GM18498 (cell line): ENCODE data around the gene CCDC141.
"Not testable (repeated sequence)": the region's sequence is repeated elsewhere in the genome, so short reads cannot be mapped to it uniquely, and the experiment has no call there.

ENCODE experiments used
- ATAC-seq: cut with Tn5 transposase; IDR thresholded peaks from one replicate; pipeline ENCODE4 v1.9.1; 2021; ENCODE audit warnings: mild to moderate bottlenecking, moderate library complexity; ENCODE audit not compliant: unreplicated experiment

The CCDC141 gene, protein sequence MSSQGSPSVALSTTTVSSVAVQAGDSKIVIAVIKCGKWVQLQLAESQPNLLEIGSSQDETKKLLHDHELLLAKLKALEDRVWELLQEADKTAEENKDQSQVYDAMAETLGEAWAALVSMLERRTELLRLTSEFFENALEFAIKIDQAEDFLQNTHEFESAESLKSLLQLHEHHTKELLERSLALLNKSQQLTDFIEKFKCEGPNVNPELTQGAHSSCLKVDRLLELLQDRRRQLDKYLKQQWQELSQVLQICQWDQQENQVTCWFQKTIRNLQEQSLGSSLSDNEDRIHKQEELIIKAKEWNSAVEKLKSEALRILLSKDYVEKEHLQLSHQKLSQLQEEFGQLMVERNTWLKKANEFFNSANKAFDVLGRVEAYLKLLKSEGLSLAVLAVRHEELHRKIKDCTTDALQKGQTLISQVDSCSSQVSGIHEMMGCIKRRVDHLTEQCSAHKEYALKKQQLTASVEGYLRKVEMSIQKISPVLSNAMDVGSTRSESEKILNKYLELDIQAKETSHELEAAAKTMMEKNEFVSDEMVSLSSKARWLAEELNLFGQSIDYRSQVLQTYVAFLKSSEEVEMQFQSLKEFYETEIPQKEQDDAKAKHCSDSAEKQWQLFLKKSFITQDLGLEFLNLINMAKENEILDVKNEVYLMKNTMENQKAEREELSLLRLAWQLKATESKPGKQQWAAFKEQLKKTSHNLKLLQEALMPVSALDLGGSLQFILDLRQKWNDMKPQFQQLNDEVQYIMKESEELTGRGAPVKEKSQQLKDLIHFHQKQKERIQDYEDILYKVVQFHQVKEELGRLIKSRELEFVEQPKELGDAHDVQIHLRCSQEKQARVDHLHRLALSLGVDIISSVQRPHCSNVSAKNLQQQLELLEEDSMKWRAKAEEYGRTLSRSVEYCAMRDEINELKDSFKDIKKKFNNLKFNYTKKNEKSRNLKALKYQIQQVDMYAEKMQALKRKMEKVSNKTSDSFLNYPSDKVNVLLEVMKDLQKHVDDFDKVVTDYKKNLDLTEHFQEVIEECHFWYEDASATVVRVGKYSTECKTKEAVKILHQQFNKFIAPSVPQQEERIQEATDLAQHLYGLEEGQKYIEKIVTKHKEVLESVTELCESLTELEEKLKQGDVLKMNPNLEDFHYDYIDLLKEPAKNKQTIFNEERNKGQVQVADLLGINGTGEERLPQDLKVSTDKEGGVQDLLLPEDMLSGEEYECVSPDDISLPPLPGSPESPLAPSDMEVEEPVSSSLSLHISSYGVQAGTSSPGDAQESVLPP (N-terminal part only)

DNA sequence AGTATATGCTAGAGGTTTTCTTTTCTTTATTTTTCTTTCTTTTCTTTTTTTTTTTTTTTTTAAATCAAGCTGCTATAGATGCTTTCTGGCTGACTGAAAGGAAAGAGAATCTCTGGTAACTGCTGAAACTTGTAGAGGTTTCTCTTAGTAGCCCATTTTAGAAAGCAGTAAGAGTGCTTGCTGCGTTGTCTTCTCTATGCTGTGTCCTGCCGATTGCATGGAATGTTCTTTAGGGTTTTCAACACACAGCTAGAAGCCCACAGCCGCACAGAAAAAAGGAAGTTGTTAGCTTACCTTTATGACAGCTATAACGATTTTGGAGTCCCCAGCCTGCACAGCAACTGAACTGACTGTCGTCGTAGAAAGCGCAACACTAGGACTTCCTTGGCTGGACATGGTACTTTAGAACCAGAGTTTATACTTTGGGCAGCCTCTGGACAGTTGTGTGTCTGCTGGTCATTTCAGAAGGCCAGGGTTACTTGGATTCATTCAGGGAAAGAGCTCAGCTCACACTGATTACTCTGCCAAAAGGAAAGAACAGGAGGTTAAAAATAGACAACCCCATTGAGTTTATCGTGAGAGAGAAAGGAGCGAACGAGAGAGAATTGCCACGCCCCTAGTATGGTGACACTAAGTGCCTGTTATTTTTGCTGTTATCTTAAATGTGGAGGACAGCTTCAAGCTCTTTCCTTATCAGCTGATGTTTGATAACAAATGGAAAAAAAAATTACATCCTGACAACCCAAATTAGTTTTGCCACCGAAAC, at the start of gene CCDC141:
TSS of gene CCDC141 (minus strand) at position 592 of the 766 bp plus-strand sequence. CDS start at position 396, 196 bp downstream.
- ATAC-seq = peak; percentile 76

GRCh38 chr2:179098080-179098689, 48.2 kb upstream of the CCDC141 start:
- no peak for ATAC-seq

DNA sequence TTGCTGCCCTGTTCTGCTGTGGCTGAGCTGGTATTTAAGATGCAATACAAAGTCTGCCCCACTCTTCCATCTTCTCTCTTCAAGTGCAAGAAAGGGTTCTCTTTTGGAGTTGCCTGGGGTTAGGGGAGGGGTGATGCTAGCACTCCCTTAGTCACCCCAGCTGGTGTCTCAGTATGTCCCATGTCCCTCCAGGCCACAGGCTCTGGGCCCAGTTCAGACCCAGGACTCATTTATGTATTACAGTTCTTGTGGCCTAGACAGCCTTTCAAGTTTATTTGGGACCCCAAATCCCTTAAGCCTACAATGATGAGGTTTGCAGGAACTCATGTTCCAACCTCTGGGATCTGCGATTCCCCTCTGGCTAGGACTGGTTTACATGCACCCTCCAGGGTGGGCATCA, 47.2 kb upstream of the CCDC141 start:
- ATAC-seq = no peak

DNA sequence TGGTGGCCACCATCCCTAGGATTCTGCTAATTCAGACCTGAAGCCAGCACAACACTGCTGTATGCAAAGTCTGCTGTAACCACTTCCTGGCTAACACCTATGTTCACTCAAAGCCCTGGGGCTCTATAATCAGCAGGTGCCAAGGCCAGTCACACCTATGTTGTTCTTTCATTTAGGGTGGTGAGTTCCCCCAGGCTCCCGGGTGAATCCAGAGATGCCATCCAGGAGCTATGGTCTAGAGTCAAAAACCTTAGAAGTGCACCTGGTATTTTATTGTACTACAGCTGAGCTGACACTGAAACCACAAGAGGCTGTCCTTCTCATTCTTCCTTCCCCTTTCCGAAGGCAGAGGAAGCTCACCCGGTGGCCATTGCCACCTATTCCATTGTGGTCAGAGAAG, 46.2 kb upstream of the CCDC141 start:
- peak; percentile 100 for ATAC-seq

- not testable (repeated sequence) for ATAC-seq
Observed at GRCh38 chr2:179092912-179093311, 43.0 kb upstream of the CCDC141 start.

- ATAC-seq = no peak
Observed at GRCh38 chr2:179082697-179083096, 32.8 kb upstream of the CCDC141 start.

GRCh38 chr2:179081954-179082353, 32.0 kb upstream of the CCDC141 start:
- ATAC-seq = no peak

- ATAC-seq = no peak
Observed at GRCh38 chr2:179072527-179072926, 22.6 kb upstream of the CCDC141 start.

DNA sequence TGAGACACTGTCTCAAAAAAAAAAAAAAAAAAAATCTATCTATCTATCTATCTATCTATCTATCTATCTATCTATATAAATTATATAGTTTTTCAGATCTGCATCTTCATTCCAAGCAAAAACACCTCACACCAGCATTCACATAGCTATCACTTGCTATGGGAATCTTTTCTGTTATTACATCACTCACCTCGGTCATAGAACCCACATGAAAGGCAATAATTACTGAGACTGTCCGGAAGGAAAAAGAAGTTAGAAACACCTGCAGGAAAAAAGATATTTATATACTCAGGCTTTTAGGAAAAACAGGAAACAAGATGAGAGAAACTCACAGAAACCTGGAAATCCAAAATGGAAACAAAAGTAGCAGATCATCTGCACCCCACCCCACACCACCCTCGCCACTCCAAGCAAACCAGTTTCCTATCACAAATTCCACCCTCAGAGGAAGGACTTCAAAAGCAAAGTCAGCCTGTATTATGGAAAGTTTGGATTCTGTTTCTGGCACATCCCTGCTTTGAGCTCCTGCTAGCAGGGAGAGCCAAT, 21.9 kb upstream of the CCDC141 start:
- no peak for ATAC-seq

DNA sequence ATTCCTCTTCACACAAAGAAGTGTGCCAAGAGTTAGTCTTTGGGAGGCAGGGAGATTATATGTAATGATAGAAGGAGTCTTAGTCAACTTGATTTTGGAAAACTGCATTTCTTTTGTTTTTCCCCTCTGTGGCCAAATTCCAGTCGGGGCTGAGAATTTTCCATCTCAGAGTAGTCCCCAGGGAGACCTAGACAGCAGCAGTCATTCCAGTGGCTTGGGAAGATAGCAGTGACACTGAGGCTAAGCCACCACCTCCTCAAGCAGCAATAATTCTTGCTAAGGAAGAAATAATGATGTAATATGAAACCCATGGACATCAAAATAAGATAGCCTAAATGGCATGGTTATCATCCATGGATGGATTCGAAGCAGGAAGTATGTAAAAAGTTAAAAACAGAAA, 21.0 kb upstream of the CCDC141 start:
- no peak for ATAC-seq

GRCh38 chr2:179069685-179070084, 19.7 kb upstream of the CCDC141 start:
- ATAC-seq = no peak

- ATAC-seq = no peak
Observed at GRCh38 chr2:179068991-179069643, 19.2 kb upstream of the CCDC141 start.

DNA sequence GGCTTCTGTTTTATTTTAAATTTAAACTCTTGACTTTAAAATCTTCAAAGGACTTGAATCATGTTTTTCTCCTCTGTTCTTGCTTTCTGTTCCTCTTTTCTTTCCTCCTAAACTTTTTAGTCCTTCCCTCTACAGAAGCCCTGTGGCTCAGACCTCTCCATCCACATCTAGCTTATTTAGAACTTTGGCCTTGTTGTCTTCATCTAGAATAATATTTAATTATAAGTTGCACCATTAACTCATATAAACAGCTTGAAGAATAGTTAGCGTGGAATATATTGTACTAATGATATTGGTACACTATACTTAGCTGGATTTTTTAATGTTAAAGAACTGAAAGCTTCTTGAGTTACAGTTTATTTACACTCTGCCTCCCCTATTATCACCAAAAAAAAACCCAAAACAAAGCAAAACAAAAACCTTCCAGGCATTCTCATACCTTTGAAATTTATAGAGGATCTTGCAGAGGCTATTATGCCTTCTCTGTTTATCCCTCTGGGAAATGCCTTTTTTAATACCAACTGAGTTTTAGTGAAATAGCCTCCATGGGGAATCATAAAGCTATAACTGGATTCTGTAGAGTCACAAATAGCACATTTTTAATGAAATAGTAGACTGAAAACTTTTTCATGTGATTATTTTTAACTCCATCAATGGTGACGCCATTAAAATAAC, 9.2 kb upstream of the CCDC141 start:
- peak; percentile 72 for ATAC-seq

DNA sequence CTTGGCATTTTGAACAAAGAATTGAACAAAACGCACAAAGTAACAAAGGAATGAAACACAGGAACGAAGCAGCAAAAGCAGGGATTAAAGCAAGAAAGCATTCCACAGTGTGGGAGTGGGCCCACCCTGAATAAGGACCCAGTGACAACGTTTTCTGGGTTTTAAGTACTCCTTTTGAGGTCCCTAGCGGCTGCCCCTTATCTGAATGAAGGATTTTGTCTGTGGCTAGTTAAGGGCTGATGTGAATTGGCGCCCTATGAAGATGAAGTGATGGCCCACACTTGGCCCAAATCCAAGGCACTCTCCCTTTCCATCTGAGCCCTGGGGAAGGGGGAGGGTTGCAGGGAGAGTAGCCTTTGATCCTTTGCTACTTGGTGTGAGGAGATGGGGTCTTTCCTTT, 7.8 kb upstream of the CCDC141 start:
- no peak for ATAC-seq

DNA sequence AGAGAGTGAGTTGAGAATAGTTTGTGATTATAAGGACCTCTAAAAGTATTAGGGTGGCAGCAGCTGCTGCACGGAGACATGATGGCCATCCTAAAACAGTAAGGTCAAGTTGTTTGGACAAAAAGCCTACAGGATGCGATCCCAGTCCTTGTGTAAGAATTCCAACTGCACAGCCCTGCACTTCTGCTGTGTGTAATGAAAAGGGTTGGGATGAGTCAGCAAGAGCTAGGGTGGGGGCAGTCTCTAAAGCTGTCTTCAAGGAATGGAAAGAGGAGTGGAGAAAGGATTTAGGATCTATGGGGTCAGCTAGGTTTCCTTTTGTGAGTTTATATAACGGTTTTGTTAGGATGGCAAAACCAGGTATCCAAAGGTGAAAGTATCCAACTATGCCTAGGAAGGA, 3.6 kb upstream of the CCDC141 start:
- ATAC-seq = not testable (repeated sequence)

DNA sequence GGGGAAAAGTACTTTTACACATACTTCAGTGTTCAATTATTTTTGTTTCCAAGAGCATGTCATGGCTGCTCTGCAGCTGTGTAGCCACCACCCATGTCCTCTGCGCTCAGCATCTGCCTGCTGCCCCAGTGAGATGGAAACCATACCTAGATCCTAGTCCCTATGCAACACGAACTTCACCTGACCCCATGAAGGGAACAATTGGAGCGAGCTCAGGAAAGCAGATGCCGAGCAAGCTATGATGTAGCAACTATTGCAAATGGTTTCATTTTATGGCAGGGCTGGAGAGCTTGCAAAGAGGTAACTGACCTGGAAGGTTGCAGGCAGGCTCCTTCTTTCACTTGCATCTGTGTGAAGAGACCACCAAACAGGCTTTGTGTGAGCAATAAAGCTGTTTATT, 1.3 kb upstream of the CCDC141 start:
- ATAC-seq = no peak

- no peak for ATAC-seq
Observed at GRCh38 chr2:179050755-179051154, 818 bp upstream of the CCDC141 start.

DNA sequence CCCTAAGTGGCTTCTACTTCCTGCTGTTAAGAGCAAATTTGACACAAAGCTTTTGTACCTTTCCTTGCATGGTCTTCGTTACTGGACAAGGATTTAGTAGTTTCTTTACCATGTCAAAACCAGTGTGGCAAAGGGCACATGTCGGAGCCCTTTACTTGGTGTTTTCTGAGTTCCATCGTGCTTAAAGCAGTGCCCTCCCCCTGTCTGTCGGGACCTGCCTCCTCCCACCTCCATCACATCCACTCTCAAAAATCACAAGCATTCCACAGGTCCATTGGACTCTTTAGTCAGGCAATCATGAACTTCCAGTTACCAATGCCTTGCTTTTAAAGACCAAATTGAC, 763 bp downstream of the CCDC141 start:
- ATAC-seq = peak; percentile 50

DNA sequence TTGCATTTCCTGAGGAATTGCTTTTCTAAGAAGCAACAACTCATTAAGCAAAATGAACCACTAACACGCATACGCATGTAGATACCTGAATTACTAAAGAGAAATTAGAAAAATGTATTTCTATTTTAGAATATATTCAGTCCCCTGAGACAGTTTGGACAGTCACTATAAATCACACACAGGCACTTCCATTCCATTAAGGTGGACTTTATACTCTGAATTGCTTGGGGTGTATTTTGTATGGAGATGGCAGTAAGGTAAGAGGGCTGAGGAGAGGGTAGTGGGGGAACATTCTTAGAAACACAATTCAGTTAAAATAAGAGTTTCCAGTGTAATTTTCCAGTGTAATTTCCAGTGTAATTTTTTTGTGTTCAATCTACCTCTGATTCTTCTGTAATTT, 1.8 kb downstream of the CCDC141 start:
- no peak for ATAC-seq
